Heart left ventricle (tissue), 16 donors: ENCODE data around the gene SLC6A3. TPM values are rescaled to one million over a fixed set of nuclear protein-coding genes. Genes with fewer than 3 reads are reported as not detected.

Experiments used
- ATAC-seq, 4 donors: fragments of 200-7000 bp; cut with Tn5 transposase; one replicate each; pipeline ENCODE4 v1.9.1; 2020 to 2022; ENCODE audit warnings: moderate library complexity in 4 of 4, mild to moderate bottlenecking in 3 of 4, moderate number of reproducible peaks in 1 of 4
- DNase-seq, 5 donors: peaks; one replicate each; pipeline ENCODE4 v3.0.0-alpha.2; 2020
- H3K27ac ChIP-seq, 12 donors: fragments of 200-600 bp; sonication (generic) in 4 of 12; one replicate each; pipeline versions ENCODE4 v1.5.0 to v1.8.0; 2016 to 2022; ENCODE audit warnings: mild to moderate bottlenecking in 2 of 12
- H3K27me3 ChIP-seq, 9 donors: fragments of 200-600 bp; sonication (generic) in 2 of 9; one replicate each; pipeline versions ENCODE4 v1.5.1 to v1.8.0; 2016 to 2022; ENCODE audit warnings: mild to moderate bottlenecking in 3 of 9
- H3K36me3 ChIP-seq, 9 donors: fragments of 200-600 bp; sonication (generic) in 2 of 9; one replicate each; pipeline versions ENCODE4 v1.5.0 to v1.8.0; 2018 to 2022; ENCODE audit warnings: mild to moderate bottlenecking in 2 of 9
- H3K4me1 ChIP-seq, 12 donors: fragments of 200-600 bp; sonication (generic) in 4 of 12; one replicate each; pipeline versions ENCODE4 v1.5.0 to v1.8.0; 2016 to 2022; ENCODE audit warnings: mild to moderate bottlenecking in 3 of 12
- H3K4me3 ChIP-seq, 12 donors: fragments of 200-600 bp; sonication (generic) in 4 of 12; one replicate each; pipeline versions ENCODE4 v1.5.0 to v1.8.0; 2017 to 2022; ENCODE audit warnings: mild to moderate bottlenecking in 9 of 12, moderate library complexity in 4 of 12
- H3K9me3 ChIP-seq, 12 donors: fragments of 200-600 bp; sonication (generic) in 4 of 12; one replicate each; pipeline versions ENCODE4 v1.5.0 to v1.8.0; 2016 to 2022; ENCODE audit warnings: mild to moderate bottlenecking in 1 of 12
- CTCF ChIP-seq, 12 donors: fragments of 200-600 bp; sonication (generic) in 4 of 12; IDR thresholded peaks; one replicate each; pipeline versions ENCODE4 v1.5.0 to v1.8.0; 2018 to 2022; ENCODE audit warnings: antibody characterized with exemption in 12 of 12, mild to moderate bottlenecking in 5 of 12
- POLR2A ChIP-seq, 2 donors: fragments of 450-650 bp; IDR thresholded peaks; one replicate each; pipeline ENCODE4 v1.6.1; 2017; ENCODE audit warnings: antibody characterized with exemption in 2 of 2, mild to moderate bottlenecking in 2 of 2, moderate library complexity in 2 of 2
- WGBS, 4 donors: extraction: QIAGEN DNeasy Blood & Tissue Kit in 2 of 4; methylation state at CpG; one replicate each; pipeline versions ENCODE4 v1.1.5 to v1.1.7; 2013 to 2018; 5-methylcytosine and 5-hydroxymethylcytosine counted together
- intact Hi-C, 10 donors: fragments of 100-400 bp; cut with DNase I; formaldehyde crosslinking; loops; one replicate each; pipeline versions ENCODE4 v1.11.1 to v1.14.2; 2022
- polyA plus RNA-seq, 2 donors: library from polyadenylated mRNA; stranded (reverse); fragments of 200-250 nt; gene quantifications; one replicate each; pipeline ENCODE4 v1.2.3, GENCODE V29; 2013
- total RNA-seq, 9 donors: library from RNA; depleted of rRNA in 2 of 9; stranded (reverse); fragments of >200 nt in 2 of 9; fragmentation: NEBNext Ultra II Directional in 3 of 9; extraction: Animal tissue kit (Norgen Biotek cat#: 25700) in 3 of 9; gene quantifications; one replicate each; pipeline versions ENCODE4 v1.1.0 to v1.2.4, GENCODE V29; 2016 to 2023
- donor health status: ischemic (EF 13 %, LVEDD 7.1; RV severe dilation, severe dysfunction).
- donor health status: healthy with polysubstance abuse.
- donor health status: DM: no; HTN: yes; CAD: no.
- donor health status: DM: no; HTN: no; CAD: no.
- donor health status: ischemic (EF 25% LVEDD 6.9; RV normal size, moderate dysfunction).
- donor health status: ischemic (EF 25% LVEDD 5.7; RV mildly dilated, moderate dysfunction).
- donor health status: healthy.
- donor health status: DM: yes; HTN: yes; CAD: no.
- donor health status: ischemic (EF 35%, LVEDD 5.7; RV mildly dilated, moderate dysfunction).
- donor health status: nonischemic (EF 11% LVEDD 7.7; RV severe dilation, severe dysfunction).
- donor health status: DM: yes; HTN: yes; CAD: no.
- donor health status: PGD.
- donor health status: ischemic (EF 29% LVEDD 5.4; RV normal size, mild dysfunction).
- donor health status: nonischemic (EF 23%, LVEDD 6.1; RV moderate dilation, normal function).

The SLC6A3 gene
- total and polyA plus RNA-seq, 11 donors, result 0.06 to 0.29 (median 0.11) TPM; not detected in 7

- Histone ChIP-seq H3K9me3 (peaks cover 0 to 35% (median 28%) of the 10 kb centered on the region in 12 donors), H3K27me3 (peaks cover 0 to 3% (median 0%) of the 10 kb centered on the region in 9 donors), H3K4me3 (no peak overlapping the region), H3K36me3 (no peaks in the 10 kb centered on the region), H3K27ac (no peak overlapping the region), H3K4me1 (no peaks in the 10 kb centered on the region)
- DNase-seq, result no peak
- ATAC-seq, result no peak
- no peak for TF ChIP-seq POLR2A (IDR thresholded peaks at IDR 0.05)
- no peak for TF ChIP-seq CTCF (IDR thresholded peaks at IDR 0.05)
- 79 to 90% (median 81%) methylated on average over 6 to 8 of the region's 8 CpGs for WGBS, 4 donors
- intact Hi-C loops, result no loop called here
Measured at GRCh38 chr5:1431896-1432295, 13.3 kb downstream of the SLC6A3 start.

- TF ChIP-seq POLR2A (IDR thresholded peaks at IDR 0.05) (no peak), CTCF (IDR thresholded peaks at IDR 0.05) (no peak)
- 86 to 89% (median 87%) methylated on average over 33 of the region's 33 CpGs for WGBS, 4 donors
- Histone ChIP-seq H3K36me3 (no peaks in the 10 kb centered on the region), H3K4me1 (no peaks in the 10 kb centered on the region), H3K9me3 (peaks cover 0 to 38% (median 29%) of the 10 kb centered on the region in 12 donors), H3K27ac (no peak overlapping the region), H3K4me3 (no peak overlapping the region), H3K27me3 (no peaks in the 10 kb centered on the region)
- intact Hi-C loops, result no loop called here
- ATAC-seq (peak in 1 of 4 donors; percentile 48), DNase-seq (peak in 2 of 5 donors; percentile 14 to 65)
Measured at GRCh38 chr5:1431021-1431811, 14.0 kb downstream of the SLC6A3 start.

GRCh38 chr5:1430121-1430795 is 15.0 kb downstream of the SLC6A3 start:
- intact Hi-C loops, result no loop called here
- DNase-seq, result no peak
- WGBS, 4 donors, result 84 to 88% (median 85%) methylated on average over 22 to 26 of the region's 26 CpGs
- Histone ChIP-seq H3K27ac (no peak overlapping the region), H3K36me3 (no peaks in the 10 kb centered on the region), H3K9me3 (peaks cover 0 to 41% (median 31%) of the 10 kb centered on the region in 12 donors), H3K4me1 (no peaks in the 10 kb centered on the region), H3K4me3 (no peak overlapping the region), H3K27me3 (no peaks in the 10 kb centered on the region)
- no peak for ATAC-seq
- TF ChIP-seq POLR2A (IDR thresholded peaks at IDR 0.05) (no peak), CTCF (IDR thresholded peaks at IDR 0.05) (no peak)

- no peak overlapping the region for H3K4me3 ChIP-seq
- H3K9me3 ChIP-seq, result peaks cover 0 to 42% (median 31%) of the 10 kb centered on the region in 12 donors
- H3K4me1 ChIP-seq, result no peaks in the 10 kb centered on the region
- H3K27me3 ChIP-seq, result no peaks in the 10 kb centered on the region
- DNase-seq, result no peak
- TF ChIP-seq CTCF (IDR thresholded peaks at IDR 0.05), result no peak
- no peak for TF ChIP-seq POLR2A (IDR thresholded peaks at IDR 0.05)
- intact Hi-C loops, result no loop called here
- WGBS, 4 donors, result 91 to 96% (median 92%) methylated on average over 5 of the region's 5 CpGs
- no peaks in the 10 kb centered on the region for H3K36me3 ChIP-seq
- no peak for ATAC-seq
- H3K27ac ChIP-seq, result no peak overlapping the region
Measured at GRCh38 chr5:1429496-1429895, 15.7 kb downstream of the SLC6A3 start.
